Measurements from ENCODE around the gene ST6GALNAC3.
"Not testable (repeated sequence)": the region's sequence is repeated elsewhere in the genome, so short reads cannot be mapped to it uniquely, and the experiment has no call there.

Gene ST6GALNAC3

GRCh38 chr1:76340056-76340455 is 265.5 kb downstream of the ST6GALNAC3 start:
- DNase-seq (ENCODE audit: low read depth in 2 of 2) = no peak

- not testable (repeated sequence) for DNase-seq (ENCODE audit: low read depth in 2 of 2)
Observed at GRCh38 chr1:76341816-76342215, 267.3 kb downstream of the ST6GALNAC3 start.

- DNase-seq (ENCODE audit: low read depth in 2 of 2) = no peak
Observed at GRCh38 chr1:76343356-76343755, 268.8 kb downstream of the ST6GALNAC3 start.

GRCh38 chr1:76351655-76352054 is 277.1 kb downstream of the ST6GALNAC3 start:
- no peak for DNase-seq (ENCODE audit: low read depth in 2 of 2)

- DNase-seq (ENCODE audit: low read depth in 2 of 2) = no peak
Observed at GRCh38 chr1:76352741-76353435, 278.3 kb downstream of the ST6GALNAC3 start.

- no peak for DNase-seq (ENCODE audit: low read depth in 2 of 2)
Observed at GRCh38 chr1:76354236-76354635, 279.7 kb downstream of the ST6GALNAC3 start.

GRCh38 chr1:76366726-76367125 is 292.2 kb downstream of the ST6GALNAC3 start:
- no peak for DNase-seq (ENCODE audit: low read depth in 2 of 2)

GRCh38 chr1:76371941-76372340 is 297.4 kb downstream of the ST6GALNAC3 start:
- DNase-seq (ENCODE audit: low read depth in 2 of 2) = no peak

GRCh38 chr1:76374086-76374485 is 299.5 kb downstream of the ST6GALNAC3 start:
- no peak for DNase-seq (ENCODE audit: low read depth in 2 of 2)

GRCh38 chr1:76377247-76377646 is 302.7 kb downstream of the ST6GALNAC3 start:
- no peak for DNase-seq (ENCODE audit: low read depth in 2 of 2)

- no peak for DNase-seq (ENCODE audit: low read depth in 2 of 2)
Observed at GRCh38 chr1:76379506-76379905, 305.0 kb downstream of the ST6GALNAC3 start.

GRCh38 chr1:76381450-76382097 is 307.0 kb downstream of the ST6GALNAC3 start:
- no peak for DNase-seq (ENCODE audit: low read depth in 2 of 2)

- no peak for DNase-seq (ENCODE audit: low read depth in 2 of 2)
Observed at GRCh38 chr1:76388261-76388660, 313.7 kb downstream of the ST6GALNAC3 start.

GRCh38 chr1:76390456-76390855 is 315.9 kb downstream of the ST6GALNAC3 start:
- no peak for DNase-seq (ENCODE audit: low read depth in 2 of 2)

GRCh38 chr1:76395059-76395458 is 320.5 kb downstream of the ST6GALNAC3 start:
- no peak for DNase-seq (ENCODE audit: low read depth in 2 of 2)

- DNase-seq (ENCODE audit: low read depth in 2 of 2) = no peak
Observed at GRCh38 chr1:76402128-76402527, 327.6 kb downstream of the ST6GALNAC3 start.

- no peak for DNase-seq (ENCODE audit: low read depth in 2 of 2)
Observed at GRCh38 chr1:76408303-76408702, 333.8 kb downstream of the ST6GALNAC3 start.

GRCh38 chr1:76410499-76410898 is 336.0 kb downstream of the ST6GALNAC3 start:
- DNase-seq (ENCODE audit: low read depth in 2 of 2) = no peak

- no peak for DNase-seq (ENCODE audit: low read depth in 2 of 2)
Observed at GRCh38 chr1:76418531-76418930, 344.0 kb downstream of the ST6GALNAC3 start.

- no peak for DNase-seq (ENCODE audit: low read depth in 2 of 2)
Observed at GRCh38 chr1:76419603-76420002, 345.1 kb downstream of the ST6GALNAC3 start.

GRCh38 chr1:76425201-76426145 is 350.9 kb downstream of the ST6GALNAC3 start:
- no peak for DNase-seq (ENCODE audit: low read depth in 2 of 2)

- no peak for DNase-seq (ENCODE audit: low read depth in 2 of 2)
Observed at GRCh38 chr1:76426606-76427005, 352.1 kb downstream of the ST6GALNAC3 start.

Data from stimulated activated CD4-positive, alpha-beta T cell treated with anti-CD3 and anti-CD28 coated beads, Interleukin-12 subunit alpha, Interleukin-12 subunit beta, amount 100 ng/mL, for 24 hours (primary cell).